Stomach (tissue), 4 donors: ENCODE measurements around the gene NPTN.

ENCODE experiments used
- CTCF ChIP-seq, 7 experiments: fragments of 450-650 bp in 4 of 7; fragments of 200-600 bp in 3 of 7; sonication (generic) in 3 of 7; IDR thresholded peaks; one replicate each; pipeline ENCODE4 v1.5.1; 2016 to 2019; ENCODE audit warnings: antibody characterized with exemption in 7 of 7, control low read depth in 2 of 7, mild to moderate bottlenecking in 1 of 7
- POLR2A ChIP-seq, 4 donors: fragments of 450-650 bp; IDR thresholded peaks; one replicate each; pipeline ENCODE4 v1.6.1; 2016; ENCODE audit warnings: antibody characterized with exemption in 4 of 4, control low read depth in 2 of 4, mild to moderate bottlenecking in 1 of 4, moderate library complexity in 1 of 4

- TF ChIP-seq CTCF (IDR thresholded peaks at IDR 0.05) = no peak
- no peak for TF ChIP-seq POLR2A (IDR thresholded peaks at IDR 0.05)
Observed at GRCh38 chr15:73674587-73674986, 41.4 kb upstream of the NPTN start.
